HG02759 (cell line): ENCODE results near the gene HNRNPH3.

Experiments used
- ATAC-seq: cut with Tn5 transposase; IDR thresholded peaks from one replicate; pipeline ENCODE4 v1.9.1; 2021; ENCODE audit warnings: mild to moderate bottlenecking, moderate library complexity; ENCODE audit not compliant: unreplicated experiment

Gene HNRNPH3

GRCh38 chr10:68371604-68372003, 39.7 kb downstream of the HNRNPH3 start:
- no peak for ATAC-seq

GRCh38 chr10:68385740-68386139, 53.9 kb downstream of the HNRNPH3 start:
- no peak for ATAC-seq
